GM23338 (cell line): ENCODE data around the gene ST8SIA4.

Experiments used
- CREB1 ChIP-seq: fragments of 250-450 bp; sonication (Bioruptor Pico); IDR thresholded peaks from 2 replicates; pipeline ENCODE4 v1.5.0; 2020; ENCODE audit warnings: low read depth, mild to moderate bottlenecking, moderate library complexity
- EZH2 ChIP-seq: fragments of 200-600 bp; sonication (generic); IDR thresholded peaks from one replicate; pipeline ENCODE4 v1.8.0; 2017; ENCODE audit warnings: antibody characterized with exemption, mild to moderate bottlenecking, low read depth; ENCODE audit not compliant: unreplicated experiment
- EZH2phosphoT487 ChIP-seq: fragments of 200-600 bp; sonication (generic); IDR thresholded peaks from one replicate; pipeline ENCODE4 v1.8.1; 2018; ENCODE audit warnings: antibody characterized with exemption; ENCODE audit not compliant: unreplicated experiment
- JUNB ChIP-seq: IDR thresholded peaks from one replicate; pipeline ENCODE4 v1.6.1; 2016; ENCODE audit warnings: antibody characterized with exemption; ENCODE audit not compliant: unreplicated experiment
- POLR2AphosphoS5 ChIP-seq: IDR thresholded peaks from 2 replicates; pipeline ENCODE4 v1.6.1; 2016; ENCODE audit warnings: antibody characterized with exemption, low read depth
- STAT1 ChIP-seq: IDR thresholded peaks from one replicate; pipeline ENCODE4 v1.6.1; 2016; ENCODE audit warnings: antibody characterized with exemption; ENCODE audit not compliant: unreplicated experiment
- ZNF114 ChIP-seq: fragments of 250-450 bp; sonication (Bioruptor Pico); IDR thresholded peaks from 2 replicates; pipeline ENCODE4 v1.5.0; 2020; ENCODE audit warnings: mild to moderate bottlenecking, moderate library complexity
- ZNF331 ChIP-seq: fragments of 250-450 bp; sonication (Bioruptor Pico); IDR thresholded peaks from 2 replicates; pipeline ENCODE4 v1.5.0; 2020; ENCODE audit warnings: low read depth, mild to moderate bottlenecking, moderate library complexity
- TF ChIP-seq, protein P1 (sequence below), 2 experiments: fragments of 200-600 bp in 1 of 2; sonication (generic) in 1 of 2; conservative IDR thresholded peaks; 2 replicates each; pipeline versions ENCODE4 v1.5.1 to v1.6.1; 2016 to 2017; ENCODE audit warnings: antibody characterized with exemption in 2 of 2, low read depth in 2 of 2, mild to moderate bottlenecking in 2 of 2, moderate library complexity in 1 of 2
- TF ChIP-seq, protein P2 (sequence below): IDR thresholded peaks from one replicate; pipeline ENCODE4 v1.6.1; 2018; ENCODE audit warnings: antibody characterized with exemption; ENCODE audit not compliant: unreplicated experiment

GRCh38 chr5:100867039-100867562 is 36.0 kb downstream of the ST8SIA4 start:
- TF ChIP-seq, protein P1, sequence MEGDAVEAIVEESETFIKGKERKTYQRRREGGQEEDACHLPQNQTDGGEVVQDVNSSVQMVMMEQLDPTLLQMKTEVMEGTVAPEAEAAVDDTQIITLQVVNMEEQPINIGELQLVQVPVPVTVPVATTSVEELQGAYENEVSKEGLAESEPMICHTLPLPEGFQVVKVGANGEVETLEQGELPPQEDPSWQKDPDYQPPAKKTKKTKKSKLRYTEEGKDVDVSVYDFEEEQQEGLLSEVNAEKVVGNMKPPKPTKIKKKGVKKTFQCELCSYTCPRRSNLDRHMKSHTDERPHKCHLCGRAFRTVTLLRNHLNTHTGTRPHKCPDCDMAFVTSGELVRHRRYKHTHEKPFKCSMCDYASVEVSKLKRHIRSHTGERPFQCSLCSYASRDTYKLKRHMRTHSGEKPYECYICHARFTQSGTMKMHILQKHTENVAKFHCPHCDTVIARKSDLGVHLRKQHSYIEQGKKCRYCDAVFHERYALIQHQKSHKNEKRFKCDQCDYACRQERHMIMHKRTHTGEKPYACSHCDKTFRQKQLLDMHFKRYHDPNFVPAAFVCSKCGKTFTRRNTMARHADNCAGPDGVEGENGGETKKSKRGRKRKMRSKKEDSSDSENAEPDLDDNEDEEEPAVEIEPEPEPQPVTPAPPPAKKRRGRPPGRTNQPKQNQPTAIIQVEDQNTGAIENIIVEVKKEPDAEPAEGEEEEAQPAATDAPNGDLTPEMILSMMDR (conservative IDR thresholded peaks at IDR 0.05; ENCODE audit: low read depth in 2 of 2) = no peak
- TF ChIP-seq CREB1 (CRISPR knock-in tag) (no peak), POLR2AphosphoS5 (no peak), EZH2 (no peak), JUNB (no peak), EZH2phosphoT487 (no peak), ZNF114 (no peak), STAT1 (no peak), ZNF331 (CRISPR knock-in tag) (no peak)
- TF ChIP-seq, protein P2, sequence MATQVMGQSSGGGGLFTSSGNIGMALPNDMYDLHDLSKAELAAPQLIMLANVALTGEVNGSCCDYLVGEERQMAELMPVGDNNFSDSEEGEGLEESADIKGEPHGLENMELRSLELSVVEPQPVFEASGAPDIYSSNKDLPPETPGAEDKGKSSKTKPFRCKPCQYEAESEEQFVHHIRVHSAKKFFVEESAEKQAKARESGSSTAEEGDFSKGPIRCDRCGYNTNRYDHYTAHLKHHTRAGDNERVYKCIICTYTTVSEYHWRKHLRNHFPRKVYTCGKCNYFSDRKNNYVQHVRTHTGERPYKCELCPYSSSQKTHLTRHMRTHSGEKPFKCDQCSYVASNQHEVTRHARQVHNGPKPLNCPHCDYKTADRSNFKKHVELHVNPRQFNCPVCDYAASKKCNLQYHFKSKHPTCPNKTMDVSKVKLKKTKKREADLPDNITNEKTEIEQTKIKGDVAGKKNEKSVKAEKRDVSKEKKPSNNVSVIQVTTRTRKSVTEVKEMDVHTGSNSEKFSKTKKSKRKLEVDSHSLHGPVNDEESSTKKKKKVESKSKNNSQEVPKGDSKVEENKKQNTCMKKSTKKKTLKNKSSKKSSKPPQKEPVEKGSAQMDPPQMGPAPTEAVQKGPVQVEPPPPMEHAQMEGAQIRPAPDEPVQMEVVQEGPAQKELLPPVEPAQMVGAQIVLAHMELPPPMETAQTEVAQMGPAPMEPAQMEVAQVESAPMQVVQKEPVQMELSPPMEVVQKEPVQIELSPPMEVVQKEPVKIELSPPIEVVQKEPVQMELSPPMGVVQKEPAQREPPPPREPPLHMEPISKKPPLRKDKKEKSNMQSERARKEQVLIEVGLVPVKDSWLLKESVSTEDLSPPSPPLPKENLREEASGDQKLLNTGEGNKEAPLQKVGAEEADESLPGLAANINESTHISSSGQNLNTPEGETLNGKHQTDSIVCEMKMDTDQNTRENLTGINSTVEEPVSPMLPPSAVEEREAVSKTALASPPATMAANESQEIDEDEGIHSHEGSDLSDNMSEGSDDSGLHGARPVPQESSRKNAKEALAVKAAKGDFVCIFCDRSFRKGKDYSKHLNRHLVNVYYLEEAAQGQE = no peak
